GM12873 (cell line): ENCODE data around the gene LMF1.

ENCODE experiments used
- TF ChIP-seq, protein P1 (sequence below): IDR thresholded peaks from 2 replicates; pipeline ENCODE4 v1.5.1; 2012; ENCODE audit warnings: low read depth, mild to moderate bottlenecking, moderate library complexity, low read length, control low read depth; ENCODE audit not compliant: insufficient read depth; ENCODE audit errors: missing control alignments

Gene LMF1

DNA sequence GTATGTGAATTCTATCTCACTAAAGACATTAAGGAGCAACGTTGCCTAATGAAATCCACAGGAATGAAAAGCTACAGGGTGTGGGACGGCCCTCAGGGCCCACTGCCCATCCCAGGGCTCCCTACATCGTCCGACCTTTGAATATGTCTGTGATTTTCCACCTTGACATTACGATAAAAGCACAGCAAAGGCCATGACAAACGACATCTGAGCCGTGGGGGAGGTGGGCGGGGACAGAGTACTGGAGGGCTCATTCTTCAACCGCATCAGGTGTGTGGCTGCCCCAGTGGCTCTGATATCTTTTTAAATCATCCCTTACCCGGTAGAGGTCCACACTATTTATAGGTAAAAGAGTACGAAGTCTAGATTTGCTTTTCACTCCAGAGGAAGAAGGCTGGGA, 35.1 kb downstream of the LMF1 start:
- TF ChIP-seq, protein P1, sequence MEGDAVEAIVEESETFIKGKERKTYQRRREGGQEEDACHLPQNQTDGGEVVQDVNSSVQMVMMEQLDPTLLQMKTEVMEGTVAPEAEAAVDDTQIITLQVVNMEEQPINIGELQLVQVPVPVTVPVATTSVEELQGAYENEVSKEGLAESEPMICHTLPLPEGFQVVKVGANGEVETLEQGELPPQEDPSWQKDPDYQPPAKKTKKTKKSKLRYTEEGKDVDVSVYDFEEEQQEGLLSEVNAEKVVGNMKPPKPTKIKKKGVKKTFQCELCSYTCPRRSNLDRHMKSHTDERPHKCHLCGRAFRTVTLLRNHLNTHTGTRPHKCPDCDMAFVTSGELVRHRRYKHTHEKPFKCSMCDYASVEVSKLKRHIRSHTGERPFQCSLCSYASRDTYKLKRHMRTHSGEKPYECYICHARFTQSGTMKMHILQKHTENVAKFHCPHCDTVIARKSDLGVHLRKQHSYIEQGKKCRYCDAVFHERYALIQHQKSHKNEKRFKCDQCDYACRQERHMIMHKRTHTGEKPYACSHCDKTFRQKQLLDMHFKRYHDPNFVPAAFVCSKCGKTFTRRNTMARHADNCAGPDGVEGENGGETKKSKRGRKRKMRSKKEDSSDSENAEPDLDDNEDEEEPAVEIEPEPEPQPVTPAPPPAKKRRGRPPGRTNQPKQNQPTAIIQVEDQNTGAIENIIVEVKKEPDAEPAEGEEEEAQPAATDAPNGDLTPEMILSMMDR: no peak

DNA sequence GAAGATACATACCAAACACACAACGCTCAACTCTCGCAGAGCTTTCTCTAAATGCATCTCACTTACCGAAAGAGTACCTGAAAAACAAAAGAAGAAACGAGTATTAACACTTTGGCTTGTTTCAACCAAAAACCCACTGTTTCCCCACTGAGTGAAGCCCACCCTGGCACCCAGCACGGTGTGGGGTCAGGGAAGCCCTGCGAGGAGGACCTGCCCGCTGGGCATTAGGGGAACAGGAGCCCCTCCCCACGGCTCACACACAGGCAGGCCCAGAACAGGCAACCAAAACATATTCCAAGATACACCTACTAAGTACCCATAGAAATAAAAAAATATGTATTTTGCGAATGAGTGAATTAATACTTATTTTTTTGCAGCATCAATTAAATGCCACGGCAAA, 36.6 kb downstream of the LMF1 start:
- TF ChIP-seq, protein P1: no peak

DNA sequence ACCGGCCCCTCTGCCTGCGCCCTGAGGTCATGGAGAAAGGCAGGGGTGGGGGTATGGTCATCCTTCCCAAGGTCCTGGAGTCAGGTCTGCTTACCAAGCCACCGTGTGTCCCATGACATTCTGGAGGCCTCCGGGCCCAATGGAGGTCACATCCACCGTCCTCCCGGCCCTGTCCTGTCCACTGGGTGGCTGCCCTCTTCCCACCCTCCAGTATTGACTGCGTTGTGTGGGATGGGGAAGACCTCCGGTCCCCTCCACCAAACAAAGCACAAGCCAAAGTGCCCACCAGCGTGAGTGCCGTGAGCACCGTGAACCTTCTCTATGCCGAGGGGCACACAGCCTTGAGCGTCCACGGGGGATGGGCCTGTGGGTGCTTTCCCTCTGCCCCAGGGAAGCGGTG, 37.2 kb downstream of the LMF1 start:
- TF ChIP-seq, protein P1: no peak

DNA sequence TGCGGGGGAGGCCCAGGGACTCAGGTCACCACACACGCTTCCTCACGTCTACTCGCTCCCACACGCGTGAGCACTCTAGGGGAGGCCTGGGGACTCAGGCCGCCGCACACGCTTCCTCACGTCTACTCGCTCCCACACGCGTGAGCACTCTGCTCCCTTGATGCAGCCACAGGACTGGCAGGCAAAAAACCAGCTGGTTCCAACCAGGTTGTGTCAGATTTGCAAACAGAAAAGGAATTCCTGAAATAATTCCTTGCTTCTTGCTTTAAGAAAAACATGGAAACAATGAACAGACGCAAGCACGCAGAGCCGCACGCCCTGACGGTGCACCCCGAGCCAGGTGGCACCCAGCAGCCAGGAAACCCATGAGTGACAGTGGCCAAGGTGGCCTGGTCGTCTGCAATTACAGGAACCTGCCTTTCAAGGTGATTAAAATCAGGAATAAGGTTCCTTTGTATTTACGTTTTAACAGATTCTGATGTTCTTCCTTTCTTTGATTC, 37.9 kb downstream of the LMF1 start:
- TF ChIP-seq, protein P1: no peak

DNA sequence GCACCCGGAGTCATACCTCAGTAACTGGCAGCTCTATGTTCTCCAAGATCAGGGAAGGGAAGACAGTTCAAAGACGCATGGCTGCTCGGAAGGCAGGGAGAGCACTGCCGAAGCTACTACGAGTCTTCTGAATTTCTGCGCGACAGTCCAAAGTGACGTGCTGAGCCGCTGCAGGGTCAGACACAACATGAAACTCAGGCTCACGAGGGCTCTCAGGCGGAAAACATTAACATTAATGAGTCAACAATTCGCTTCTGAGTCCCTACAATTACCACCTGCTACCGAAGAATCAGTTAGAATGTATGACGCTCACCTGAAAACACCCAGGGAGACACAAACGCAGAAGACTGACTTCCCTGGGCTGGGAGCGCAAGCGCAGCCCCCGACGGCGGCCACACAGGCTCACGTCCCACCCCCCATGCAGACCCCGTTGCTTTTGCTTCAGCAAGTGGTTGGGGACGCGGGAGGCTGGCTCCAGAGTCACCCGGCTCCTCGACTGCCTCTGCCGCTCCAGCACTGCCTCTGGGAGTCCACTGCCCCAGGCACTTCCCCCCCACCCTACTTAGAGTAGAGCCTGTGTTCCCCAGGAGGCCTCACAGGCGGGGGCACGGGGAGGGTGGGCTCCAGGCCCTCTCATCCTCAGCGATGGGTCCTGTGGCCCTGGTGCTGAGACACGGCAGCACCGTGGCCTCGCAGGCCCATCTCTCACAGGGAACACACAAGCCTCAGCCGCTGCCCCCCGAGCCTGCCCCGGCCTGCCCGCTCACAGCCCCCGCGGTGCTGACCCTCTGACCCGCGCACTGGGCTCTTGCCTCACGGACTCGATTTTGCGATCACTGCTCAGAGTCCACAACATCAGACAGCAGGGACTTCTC, 38.9 kb downstream of the LMF1 start:
- TF ChIP-seq, protein P1: no peak

DNA sequence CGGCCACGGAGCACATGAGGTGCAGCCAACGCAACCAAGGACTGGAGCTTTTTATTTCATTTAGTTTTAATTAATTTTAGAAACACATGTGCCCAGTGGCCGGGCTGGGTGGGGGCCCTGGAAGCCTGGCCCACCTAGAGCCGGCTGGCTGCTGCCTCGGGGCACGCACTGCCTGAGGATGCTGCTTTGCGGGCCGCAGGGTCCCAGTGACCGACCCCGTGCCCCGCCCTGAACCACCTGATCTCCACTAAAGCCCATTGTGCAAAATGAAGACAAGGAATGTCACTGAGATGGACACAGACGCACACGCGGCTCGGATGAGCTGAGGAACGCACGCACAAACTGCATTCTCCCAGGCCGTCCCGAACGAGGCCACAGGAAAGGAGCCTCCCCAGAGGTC, 39.6 kb downstream of the LMF1 start:
- TF ChIP-seq, protein P1: no peak

DNA sequence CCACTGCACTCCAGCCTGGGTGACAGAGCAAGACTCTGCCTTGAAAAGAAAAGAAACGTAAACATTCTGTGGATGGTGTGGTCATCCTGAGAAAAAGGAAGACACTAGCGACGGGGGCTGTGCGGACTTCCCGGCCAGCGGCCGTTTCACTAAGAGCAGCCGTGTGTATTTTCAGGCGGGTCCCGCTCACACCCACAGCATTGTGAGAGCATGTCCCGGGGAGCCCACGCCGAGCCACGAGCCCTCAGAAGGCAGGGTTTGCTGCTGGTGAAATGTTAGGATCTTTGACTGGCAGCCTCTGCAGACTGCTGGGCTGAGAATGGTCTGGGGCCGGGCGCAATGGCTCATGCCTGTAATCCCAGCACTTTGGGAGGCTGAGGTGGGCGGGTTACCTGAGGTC, 40.3 kb downstream of the LMF1 start:
- TF ChIP-seq, protein P1: no peak
